ENCODE results near the gene DZANK1.

- TF ChIP-seq CTCF (conservative IDR thresholded peaks at IDR 0.05) = no peak
- no peak for TF ChIP-seq EZH2 (IDR thresholded peaks at IDR 0.05; ENCODE audit: low read depth)
Measured at GRCh38 chr20:18513208-18513607, 46.4 kb upstream of the DZANK1 start.

Data from PC-9 (cell line).